WTC11 (cell line): ENCODE results near the gene SRPK1. TPM values are rescaled to one million over a fixed set of nuclear protein-coding genes. Genes with fewer than 3 reads are reported as not detected.

Experiments used
- ATAC-seq: fragments of 200-7000 bp; cut with Tn5 transposase; 2 replicates; pipeline ENCODE4 v1.10.0; 2021; ENCODE audit warnings: mild to moderate bottlenecking, moderate library complexity
- CTCF ChIA-PET: fragments of 300-600 bp; sonication (Branson Sonifier 250); formaldehyde crosslinking; loops from one replicate; lab custom pipeline; 2021; ENCODE audit warnings: antibody characterized with exemption; lab: Charles Lee
- POLR2A ChIA-PET: fragments of 350-600 bp; sonication (Branson Sonifier 250); formaldehyde crosslinking; loops from one replicate; lab custom pipeline; 2021; ENCODE audit warnings: antibody characterized with exemption; lab: Charles Lee
- DNase-seq: peaks from one replicate; pipeline ENCODE4 v3.0.0; 2021; ENCODE audit warnings: low spot score
- H3K27ac Mint-ChIP-seq: 2 replicates; pipeline ENCODE4 v1.8.0; 2021; ENCODE audit warnings: mixed read lengths
- H3K27me3 Mint-ChIP-seq: 2 replicates; pipeline ENCODE4 v1.8.0; 2021; ENCODE audit warnings: low read depth, mild to moderate bottlenecking, moderate library complexity, mixed read lengths
- H3K36me3 Mint-ChIP-seq: 2 replicates; pipeline ENCODE4 v1.8.0; 2021; ENCODE audit warnings: mixed read lengths
- H3K4me1 Mint-ChIP-seq: 2 replicates; pipeline ENCODE4 v1.8.0; 2022; ENCODE audit warnings: mixed read lengths
- H3K4me3 Mint-ChIP-seq: 2 replicates; pipeline ENCODE4 v1.8.0; 2021; ENCODE audit warnings: mild to moderate bottlenecking, moderate library complexity, mixed read lengths
- H3K9me3 Mint-ChIP-seq: 2 replicates; pipeline ENCODE4 v1.8.0; 2021; ENCODE audit warnings: mixed read lengths
- GABPB1 ChIP-seq: sonication (generic); formaldehyde crosslinking; IDR thresholded peaks from 2 replicates; pipeline ENCODE4 v1.8.1; 2023; ENCODE audit warnings: mild to moderate bottlenecking, missing genetic modification reagents
- JAZF1 ChIP-seq: fragments of 250-450 bp; sonication (Bioruptor Pico); IDR thresholded peaks from 2 replicates; pipeline ENCODE4 v1.9.0; 2021; ENCODE audit warnings: moderate library complexity, mild to moderate bottlenecking, inconsistent platforms
- JUN ChIP-seq: sonication (generic); formaldehyde crosslinking; IDR thresholded peaks from 2 replicates; pipeline ENCODE4 v1.8.0; 2023; ENCODE audit warnings: mild to moderate bottlenecking, missing genetic modification reagents
- MXD4 ChIP-seq: fragments of 250-450 bp; sonication (Bioruptor Pico); IDR thresholded peaks from 2 replicates; pipeline ENCODE4 v1.8.0; 2021; ENCODE audit warnings: mild to moderate bottlenecking, moderate library complexity, borderline replicate concordance
- NFE2L1 ChIP-seq: sonication (generic); formaldehyde crosslinking; IDR thresholded peaks from 2 replicates; pipeline ENCODE4 v1.8.1; 2023; ENCODE audit warnings: missing genetic modification reagents
- NR1H2 ChIP-seq: sonication (generic); formaldehyde crosslinking; IDR thresholded peaks from 2 replicates; pipeline ENCODE4 v1.9.0; 2021; ENCODE audit warnings: mild to moderate bottlenecking, moderate library complexity, missing genetic modification reagents
- NR2C2 ChIP-seq: sonication (generic); formaldehyde crosslinking; IDR thresholded peaks from 2 replicates; pipeline ENCODE4 v1.8.0; 2022; ENCODE audit warnings: mild to moderate bottlenecking, missing genetic modification reagents
- NR3C1 ChIP-seq: sonication (generic); formaldehyde crosslinking; conservative IDR thresholded peaks from 2 replicates; pipeline ENCODE4 v1.8.1; 2023; ENCODE audit warnings: low read depth, mild to moderate bottlenecking, missing genetic modification reagents
- OVOL2 ChIP-seq: fragments of 250-450 bp; sonication (Bioruptor Pico); IDR thresholded peaks from 2 replicates; pipeline ENCODE4 v1.9.0; 2021; ENCODE audit warnings: mild to moderate bottlenecking, borderline replicate concordance
- RORB ChIP-seq: fragments of 250-450 bp; sonication (Bioruptor Pico); IDR thresholded peaks from 2 replicates; pipeline ENCODE4 v1.9.0; 2021; ENCODE audit warnings: mild to moderate bottlenecking
- SMAD3 ChIP-seq: sonication (generic); formaldehyde crosslinking; IDR thresholded peaks from 2 replicates; pipeline ENCODE4 v1.8.0; 2022; ENCODE audit warnings: missing genetic modification reagents, mild to moderate bottlenecking, borderline replicate concordance
- TEAD1 ChIP-seq: sonication (generic); formaldehyde crosslinking; IDR thresholded peaks from 2 replicates; pipeline ENCODE4 v1.8.0; 2022; ENCODE audit warnings: mild to moderate bottlenecking, missing genetic modification reagents
- ZBTB21 ChIP-seq: sonication (generic); formaldehyde crosslinking; IDR thresholded peaks from 2 replicates; pipeline ENCODE4 v1.8.1; 2023; ENCODE audit warnings: mild to moderate bottlenecking, missing genetic modification reagents, borderline replicate concordance
- ZNF317 ChIP-seq: sonication (generic); formaldehyde crosslinking; IDR thresholded peaks from 2 replicates; pipeline ENCODE4 v1.8.1; 2023; ENCODE audit warnings: low read depth, mild to moderate bottlenecking, moderate library complexity, missing genetic modification reagents, borderline replicate concordance
- ZNF416 ChIP-seq: fragments of 250-450 bp; sonication (Bioruptor Pico); IDR thresholded peaks from 2 replicates; pipeline ENCODE4 v1.9.0; 2021; ENCODE audit warnings: mild to moderate bottlenecking, inconsistent platforms
- total RNA-seq: library from RNA; stranded (reverse); gene quantifications from 3 replicates; pipeline ENCODE4 v1.2.3, GENCODE V29; 2021
- TF ChIP-seq, protein P1 (sequence below): sonication (generic); formaldehyde crosslinking; IDR thresholded peaks from 2 replicates; pipeline ENCODE4 v1.8.0; 2023; ENCODE audit warnings: mild to moderate bottlenecking, missing genetic modification reagents
- TF ChIP-seq, protein P2 (sequence below): sonication (generic); formaldehyde crosslinking; IDR thresholded peaks from 2 replicates; pipeline ENCODE4 v1.8.1; 2022; ENCODE audit warnings: low read depth, missing genetic modification reagents, borderline replicate concordance
- TF ChIP-seq, protein P3 (sequence below): sonication (generic); formaldehyde crosslinking; IDR thresholded peaks from 2 replicates; pipeline ENCODE4 v1.8.0; 2022; ENCODE audit warnings: mild to moderate bottlenecking, missing genetic modification reagents
- TF ChIP-seq, protein P4 (sequence below): sonication (generic); formaldehyde crosslinking; IDR thresholded peaks from 2 replicates; pipeline ENCODE4 v1.8.0; 2022; ENCODE audit warnings: mild to moderate bottlenecking, missing genetic modification reagents
- TF ChIP-seq, protein P5 (sequence below): sonication (generic); formaldehyde crosslinking; IDR thresholded peaks from 2 replicates; pipeline ENCODE4 v1.8.1; 2023; ENCODE audit warnings: mild to moderate bottlenecking, missing genetic modification reagents, moderate library complexity
- TF ChIP-seq, protein P6 (sequence below): sonication (generic); formaldehyde crosslinking; IDR thresholded peaks from 2 replicates; pipeline ENCODE4 v1.8.0; 2022; ENCODE audit warnings: mild to moderate bottlenecking, missing genetic modification reagents
- TF ChIP-seq, protein P7 (sequence below): sonication (generic); formaldehyde crosslinking; IDR thresholded peaks from 2 replicates; pipeline ENCODE4 v1.8.0; 2022; ENCODE audit warnings: mild to moderate bottlenecking, missing genetic modification reagents
- TF ChIP-seq, protein P8 (sequence below): fragments of 250-450 bp; sonication (Bioruptor Pico); IDR thresholded peaks from 2 replicates; pipeline ENCODE4 v1.8.0; 2021; ENCODE audit warnings: mild to moderate bottlenecking

SRPK1 gene
- total RNA-seq, 1 experiment from 2014 or later, result 100.0 TPM

DNA sequence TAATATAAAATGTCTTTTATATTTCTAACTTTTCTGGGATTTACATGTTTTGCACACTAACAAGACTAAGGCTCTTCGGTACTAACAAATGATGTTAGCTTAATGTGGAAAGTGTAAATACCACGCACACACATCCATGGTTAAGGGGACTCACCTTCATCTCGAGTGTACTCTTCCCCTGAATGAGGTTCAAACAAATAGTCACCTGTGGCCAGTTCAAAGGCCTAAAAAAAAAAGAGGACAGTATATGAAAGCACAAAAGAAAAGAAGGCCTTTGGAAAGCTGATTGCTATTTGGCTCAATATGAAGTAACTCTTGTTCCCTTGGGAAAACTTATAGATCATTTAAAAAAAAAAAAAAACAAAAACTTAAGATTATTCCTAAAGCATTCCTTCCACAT, 78.5 kb downstream of the SRPK1 start:
- ATAC-seq, result no peak
- POLR2A ChIA-PET, result no interaction called here
- H3K36me3 Mint-ChIP-seq, result peaks cover 82% of the 10 kb centered on the region

DNA sequence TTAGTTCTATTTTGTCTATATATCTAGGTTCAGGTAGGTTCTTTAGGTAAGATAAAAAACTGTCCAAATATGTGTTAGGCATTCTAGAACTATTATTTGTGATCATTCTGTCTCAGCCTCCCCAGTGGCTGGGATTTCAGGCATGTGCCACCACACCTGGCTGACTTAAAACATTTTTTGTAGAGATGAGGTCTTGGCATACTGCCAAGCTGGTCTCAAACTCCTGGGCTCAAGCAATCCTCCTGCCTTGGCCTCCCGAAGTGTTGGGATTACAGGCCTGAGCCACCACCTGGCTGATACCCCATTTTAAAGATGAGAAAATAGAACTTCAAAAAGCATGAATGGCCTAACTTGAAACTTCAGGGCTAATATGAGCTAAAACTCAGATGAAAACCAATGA, 81.9 kb downstream of the SRPK1 start:
- DNase-seq (no peak), ATAC-seq (no peak)
- H3K4me1 Mint-ChIP-seq, result no peaks in the 10 kb centered on the region
- no peaks in the 10 kb centered on the region for H3K9me3 Mint-ChIP-seq
- ChIA-PET CTCF (interaction anchor here (0.6 kb wide), 1 partner anchor 316 kb away, joined by 3 read pairs; no protein-coding TSS in a partner anchor), POLR2A (no interaction called here)
- H3K27ac Mint-ChIP-seq, result no peak overlapping the region
- H3K36me3 Mint-ChIP-seq, result peaks cover 75% of the 10 kb centered on the region
- no peak overlapping the region for H3K4me3 Mint-ChIP-seq
- H3K27me3 Mint-ChIP-seq, result no peaks in the 10 kb centered on the region
- TF ChIP-seq MXD4 (CRISPR knock-in tag), result no peak
- TF ChIP-seq, protein P1, sequence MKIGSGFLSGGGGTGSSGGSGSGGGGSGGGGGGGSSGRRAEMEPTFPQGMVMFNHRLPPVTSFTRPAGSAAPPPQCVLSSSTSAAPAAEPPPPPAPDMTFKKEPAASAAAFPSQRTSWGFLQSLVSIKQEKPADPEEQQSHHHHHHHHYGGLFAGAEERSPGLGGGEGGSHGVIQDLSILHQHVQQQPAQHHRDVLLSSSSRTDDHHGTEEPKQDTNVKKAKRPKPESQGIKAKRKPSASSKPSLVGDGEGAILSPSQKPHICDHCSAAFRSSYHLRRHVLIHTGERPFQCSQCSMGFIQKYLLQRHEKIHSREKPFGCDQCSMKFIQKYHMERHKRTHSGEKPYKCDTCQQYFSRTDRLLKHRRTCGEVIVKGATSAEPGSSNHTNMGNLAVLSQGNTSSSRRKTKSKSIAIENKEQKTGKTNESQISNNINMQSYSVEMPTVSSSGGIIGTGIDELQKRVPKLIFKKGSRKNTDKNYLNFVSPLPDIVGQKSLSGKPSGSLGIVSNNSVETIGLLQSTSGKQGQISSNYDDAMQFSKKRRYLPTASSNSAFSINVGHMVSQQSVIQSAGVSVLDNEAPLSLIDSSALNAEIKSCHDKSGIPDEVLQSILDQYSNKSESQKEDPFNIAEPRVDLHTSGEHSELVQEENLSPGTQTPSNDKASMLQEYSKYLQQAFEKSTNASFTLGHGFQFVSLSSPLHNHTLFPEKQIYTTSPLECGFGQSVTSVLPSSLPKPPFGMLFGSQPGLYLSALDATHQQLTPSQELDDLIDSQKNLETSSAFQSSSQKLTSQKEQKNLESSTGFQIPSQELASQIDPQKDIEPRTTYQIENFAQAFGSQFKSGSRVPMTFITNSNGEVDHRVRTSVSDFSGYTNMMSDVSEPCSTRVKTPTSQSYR (CRISPR knock-in tag), result no peak
- TF ChIP-seq JUN (CRISPR knock-in tag), result no peak
- TF ChIP-seq OVOL2, result no peak
- no peak for TF ChIP-seq GABPB1 (CRISPR knock-in tag)
- TF ChIP-seq, protein P2, sequence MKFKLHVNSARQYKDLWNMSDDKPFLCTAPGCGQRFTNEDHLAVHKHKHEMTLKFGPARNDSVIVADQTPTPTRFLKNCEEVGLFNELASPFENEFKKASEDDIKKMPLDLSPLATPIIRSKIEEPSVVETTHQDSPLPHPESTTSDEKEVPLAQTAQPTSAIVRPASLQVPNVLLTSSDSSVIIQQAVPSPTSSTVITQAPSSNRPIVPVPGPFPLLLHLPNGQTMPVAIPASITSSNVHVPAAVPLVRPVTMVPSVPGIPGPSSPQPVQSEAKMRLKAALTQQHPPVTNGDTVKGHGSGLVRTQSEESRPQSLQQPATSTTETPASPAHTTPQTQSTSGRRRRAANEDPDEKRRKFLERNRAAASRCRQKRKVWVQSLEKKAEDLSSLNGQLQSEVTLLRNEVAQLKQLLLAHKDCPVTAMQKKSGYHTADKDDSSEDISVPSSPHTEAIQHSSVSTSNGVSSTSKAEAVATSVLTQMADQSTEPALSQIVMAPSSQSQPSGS, result no peak
- TF ChIP-seq ZBTB21 (CRISPR knock-in tag), result no peak
- TF ChIP-seq JAZF1 (CRISPR knock-in tag), result no peak
- no peak for TF ChIP-seq ZNF317 (CRISPR knock-in tag)
- TF ChIP-seq, protein P3, sequence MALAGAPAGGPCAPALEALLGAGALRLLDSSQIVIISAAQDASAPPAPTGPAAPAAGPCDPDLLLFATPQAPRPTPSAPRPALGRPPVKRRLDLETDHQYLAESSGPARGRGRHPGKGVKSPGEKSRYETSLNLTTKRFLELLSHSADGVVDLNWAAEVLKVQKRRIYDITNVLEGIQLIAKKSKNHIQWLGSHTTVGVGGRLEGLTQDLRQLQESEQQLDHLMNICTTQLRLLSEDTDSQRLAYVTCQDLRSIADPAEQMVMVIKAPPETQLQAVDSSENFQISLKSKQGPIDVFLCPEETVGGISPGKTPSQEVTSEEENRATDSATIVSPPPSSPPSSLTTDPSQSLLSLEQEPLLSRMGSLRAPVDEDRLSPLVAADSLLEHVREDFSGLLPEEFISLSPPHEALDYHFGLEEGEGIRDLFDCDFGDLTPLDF (CRISPR knock-in tag), result no peak
- TF ChIP-seq, protein P4, sequence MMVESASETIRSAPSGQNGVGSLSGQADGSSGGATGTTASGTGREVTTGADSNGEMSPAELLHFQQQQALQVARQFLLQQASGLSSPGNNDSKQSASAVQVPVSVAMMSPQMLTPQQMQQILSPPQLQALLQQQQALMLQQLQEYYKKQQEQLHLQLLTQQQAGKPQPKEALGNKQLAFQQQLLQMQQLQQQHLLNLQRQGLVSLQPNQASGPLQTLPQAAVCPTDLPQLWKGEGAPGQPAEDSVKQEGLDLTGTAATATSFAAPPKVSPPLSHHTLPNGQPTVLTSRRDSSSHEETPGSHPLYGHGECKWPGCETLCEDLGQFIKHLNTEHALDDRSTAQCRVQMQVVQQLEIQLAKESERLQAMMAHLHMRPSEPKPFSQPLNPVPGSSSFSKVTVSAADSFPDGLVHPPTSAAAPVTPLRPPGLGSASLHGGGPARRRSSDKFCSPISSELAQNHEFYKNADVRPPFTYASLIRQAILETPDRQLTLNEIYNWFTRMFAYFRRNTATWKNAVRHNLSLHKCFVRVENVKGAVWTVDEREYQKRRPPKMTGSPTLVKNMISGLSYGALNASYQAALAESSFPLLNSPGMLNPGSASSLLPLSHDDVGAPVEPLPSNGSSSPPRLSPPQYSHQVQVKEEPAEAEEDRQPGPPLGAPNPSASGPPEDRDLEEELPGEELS, result no peak

More for the DNA sequence above, 78.5 kb downstream of the SRPK1 start:
- CTCF ChIA-PET, result no interaction called here
- Mint-ChIP-seq H3K4me3 (no peak overlapping the region), H3K9me3 (no peaks in the 10 kb centered on the region), H3K4me1 (peaks cover 7% of the 10 kb centered on the region), H3K27me3 (no peaks in the 10 kb centered on the region), H3K27ac (no peak overlapping the region)
- TF ChIP-seq, protein P5, sequence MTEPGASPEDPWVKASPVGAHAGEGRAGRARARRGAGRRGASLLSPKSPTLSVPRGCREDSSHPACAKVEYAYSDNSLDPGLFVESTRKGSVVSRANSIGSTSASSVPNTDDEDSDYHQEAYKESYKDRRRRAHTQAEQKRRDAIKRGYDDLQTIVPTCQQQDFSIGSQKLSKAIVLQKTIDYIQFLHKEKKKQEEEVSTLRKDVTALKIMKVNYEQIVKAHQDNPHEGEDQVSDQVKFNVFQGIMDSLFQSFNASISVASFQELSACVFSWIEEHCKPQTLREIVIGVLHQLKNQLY (CRISPR knock-in tag), result no peak
- TF ChIP-seq JAZF1 (CRISPR knock-in tag) (no peak), TEAD1 (CRISPR knock-in tag) (no peak), NR1H2 (no peak), NR3C1 (no peak), ZBTB21 (CRISPR knock-in tag) (no peak), NFE2L1 (CRISPR knock-in tag) (no peak), RORB (CRISPR knock-in tag) (no peak), SMAD3 (no peak), NR2C2 (CRISPR knock-in tag) (no peak), ZNF416 (CRISPR knock-in tag) (no peak)
- TF ChIP-seq, protein P6, sequence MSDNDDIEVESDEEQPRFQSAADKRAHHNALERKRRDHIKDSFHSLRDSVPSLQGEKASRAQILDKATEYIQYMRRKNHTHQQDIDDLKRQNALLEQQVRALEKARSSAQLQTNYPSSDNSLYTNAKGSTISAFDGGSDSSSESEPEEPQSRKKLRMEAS (CRISPR knock-in tag), result no peak
- TF ChIP-seq, protein P1 (CRISPR knock-in tag), result no peak
- TF ChIP-seq, protein P7, sequence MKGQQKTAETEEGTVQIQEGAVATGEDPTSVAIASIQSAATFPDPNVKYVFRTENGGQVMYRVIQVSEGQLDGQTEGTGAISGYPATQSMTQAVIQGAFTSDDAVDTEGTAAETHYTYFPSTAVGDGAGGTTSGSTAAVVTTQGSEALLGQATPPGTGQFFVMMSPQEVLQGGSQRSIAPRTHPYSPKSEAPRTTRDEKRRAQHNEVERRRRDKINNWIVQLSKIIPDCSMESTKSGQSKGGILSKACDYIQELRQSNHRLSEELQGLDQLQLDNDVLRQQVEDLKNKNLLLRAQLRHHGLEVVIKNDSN (CRISPR knock-in tag), result no peak
- TF ChIP-seq, protein P8, sequence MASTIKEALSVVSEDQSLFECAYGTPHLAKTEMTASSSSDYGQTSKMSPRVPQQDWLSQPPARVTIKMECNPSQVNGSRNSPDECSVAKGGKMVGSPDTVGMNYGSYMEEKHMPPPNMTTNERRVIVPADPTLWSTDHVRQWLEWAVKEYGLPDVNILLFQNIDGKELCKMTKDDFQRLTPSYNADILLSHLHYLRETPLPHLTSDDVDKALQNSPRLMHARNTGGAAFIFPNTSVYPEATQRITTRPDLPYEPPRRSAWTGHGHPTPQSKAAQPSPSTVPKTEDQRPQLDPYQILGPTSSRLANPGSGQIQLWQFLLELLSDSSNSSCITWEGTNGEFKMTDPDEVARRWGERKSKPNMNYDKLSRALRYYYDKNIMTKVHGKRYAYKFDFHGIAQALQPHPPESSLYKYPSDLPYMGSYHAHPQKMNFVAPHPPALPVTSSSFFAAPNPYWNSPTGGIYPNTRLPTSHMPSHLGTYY (CRISPR knock-in tag), result no peak
- DNase-seq, result no peak
